ENCODE data around the gene CLDN10. TPM values are rescaled to one million over a fixed set of nuclear protein-coding genes. Genes with fewer than 3 reads are reported as not detected.

Gene CLDN10
- total RNA-seq, 1 experiment from 2014 or later, result 10.5 TPM

DNA sequence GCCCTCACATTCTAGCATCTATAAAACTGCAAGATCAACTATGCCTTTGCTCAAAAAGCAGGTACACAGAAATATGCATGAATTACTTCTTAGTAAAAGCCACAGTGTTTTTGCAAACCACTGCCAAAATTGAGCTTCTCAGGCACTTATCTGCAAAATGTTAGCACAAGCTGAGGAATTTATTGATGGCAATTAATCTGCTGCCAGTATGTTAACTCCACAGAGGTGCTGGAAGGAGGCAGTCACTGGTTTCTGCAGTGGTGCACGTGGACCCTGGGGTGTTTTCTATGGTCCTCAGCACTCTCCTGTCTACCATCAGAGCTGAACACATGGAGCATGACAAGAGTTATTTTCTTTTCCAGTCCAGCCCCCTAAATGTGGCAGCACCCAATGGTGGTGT is 44.2 kb downstream of the CLDN10 start:
- ChIA-PET CTCF (no interaction called here), POLR2A (no interaction called here)
- no peak overlapping the region for H3K4me3 ChIP-seq (ENCODE audit: low read depth in 2 of 2, low read length in 2 of 2)
- no peak for DNase-seq (ENCODE audit: low read depth, low spot score)
- intact Hi-C loops (cut with micrococcal nuclease; ENCODE audit: unreplicated experiment), result no loop called here
- H3K9me3 ChIP-seq (ENCODE audit: control insufficient read depth, insufficient read depth, low read depth, low read length), result no peaks in the 10 kb centered on the region
- H3K4me1 ChIP-seq (ENCODE audit: control insufficient read depth, insufficient read depth, low read length), result no peaks in the 10 kb centered on the region
- TF ChIP-seq, protein P1, sequence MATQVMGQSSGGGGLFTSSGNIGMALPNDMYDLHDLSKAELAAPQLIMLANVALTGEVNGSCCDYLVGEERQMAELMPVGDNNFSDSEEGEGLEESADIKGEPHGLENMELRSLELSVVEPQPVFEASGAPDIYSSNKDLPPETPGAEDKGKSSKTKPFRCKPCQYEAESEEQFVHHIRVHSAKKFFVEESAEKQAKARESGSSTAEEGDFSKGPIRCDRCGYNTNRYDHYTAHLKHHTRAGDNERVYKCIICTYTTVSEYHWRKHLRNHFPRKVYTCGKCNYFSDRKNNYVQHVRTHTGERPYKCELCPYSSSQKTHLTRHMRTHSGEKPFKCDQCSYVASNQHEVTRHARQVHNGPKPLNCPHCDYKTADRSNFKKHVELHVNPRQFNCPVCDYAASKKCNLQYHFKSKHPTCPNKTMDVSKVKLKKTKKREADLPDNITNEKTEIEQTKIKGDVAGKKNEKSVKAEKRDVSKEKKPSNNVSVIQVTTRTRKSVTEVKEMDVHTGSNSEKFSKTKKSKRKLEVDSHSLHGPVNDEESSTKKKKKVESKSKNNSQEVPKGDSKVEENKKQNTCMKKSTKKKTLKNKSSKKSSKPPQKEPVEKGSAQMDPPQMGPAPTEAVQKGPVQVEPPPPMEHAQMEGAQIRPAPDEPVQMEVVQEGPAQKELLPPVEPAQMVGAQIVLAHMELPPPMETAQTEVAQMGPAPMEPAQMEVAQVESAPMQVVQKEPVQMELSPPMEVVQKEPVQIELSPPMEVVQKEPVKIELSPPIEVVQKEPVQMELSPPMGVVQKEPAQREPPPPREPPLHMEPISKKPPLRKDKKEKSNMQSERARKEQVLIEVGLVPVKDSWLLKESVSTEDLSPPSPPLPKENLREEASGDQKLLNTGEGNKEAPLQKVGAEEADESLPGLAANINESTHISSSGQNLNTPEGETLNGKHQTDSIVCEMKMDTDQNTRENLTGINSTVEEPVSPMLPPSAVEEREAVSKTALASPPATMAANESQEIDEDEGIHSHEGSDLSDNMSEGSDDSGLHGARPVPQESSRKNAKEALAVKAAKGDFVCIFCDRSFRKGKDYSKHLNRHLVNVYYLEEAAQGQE (IDR thresholded peaks at IDR 0.05; ENCODE audit: insufficient read depth in 1 of 2, low read depth in 2 of 2, low read length in 1 of 2), result no peak
- no peak for TF ChIP-seq SIN3A (IDR thresholded peaks at IDR 0.05; ENCODE audit: borderline replicate concordance, insufficient read depth, low read depth, low read length)
- no peak for TF ChIP-seq TCF7L2 (IDR thresholded peaks at IDR 0.05; ENCODE audit: low read depth, low read length)
- TF ChIP-seq, protein P2, sequence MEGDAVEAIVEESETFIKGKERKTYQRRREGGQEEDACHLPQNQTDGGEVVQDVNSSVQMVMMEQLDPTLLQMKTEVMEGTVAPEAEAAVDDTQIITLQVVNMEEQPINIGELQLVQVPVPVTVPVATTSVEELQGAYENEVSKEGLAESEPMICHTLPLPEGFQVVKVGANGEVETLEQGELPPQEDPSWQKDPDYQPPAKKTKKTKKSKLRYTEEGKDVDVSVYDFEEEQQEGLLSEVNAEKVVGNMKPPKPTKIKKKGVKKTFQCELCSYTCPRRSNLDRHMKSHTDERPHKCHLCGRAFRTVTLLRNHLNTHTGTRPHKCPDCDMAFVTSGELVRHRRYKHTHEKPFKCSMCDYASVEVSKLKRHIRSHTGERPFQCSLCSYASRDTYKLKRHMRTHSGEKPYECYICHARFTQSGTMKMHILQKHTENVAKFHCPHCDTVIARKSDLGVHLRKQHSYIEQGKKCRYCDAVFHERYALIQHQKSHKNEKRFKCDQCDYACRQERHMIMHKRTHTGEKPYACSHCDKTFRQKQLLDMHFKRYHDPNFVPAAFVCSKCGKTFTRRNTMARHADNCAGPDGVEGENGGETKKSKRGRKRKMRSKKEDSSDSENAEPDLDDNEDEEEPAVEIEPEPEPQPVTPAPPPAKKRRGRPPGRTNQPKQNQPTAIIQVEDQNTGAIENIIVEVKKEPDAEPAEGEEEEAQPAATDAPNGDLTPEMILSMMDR (IDR thresholded peaks at IDR 0.05), result no peak
- no peak for TF ChIP-seq POLR2AphosphoS5 (IDR thresholded peaks at IDR 0.05; ENCODE audit: low read depth, low read length)
- in situ Hi-C loops (cut with HindIII; ENCODE audit: low pct_unique_long_range_greater_than_20kb, low sequenced_read_pairs), result no loop called here
- ATAC-seq, result no peak
- no peaks in the 10 kb centered on the region for H3K27me3 ChIP-seq (ENCODE audit: control insufficient read depth, insufficient read depth, low read length)
- no peaks in the 10 kb centered on the region; the same call in 1 of the 2 replicates for H3K36me3 ChIP-seq (ENCODE audit: control insufficient read depth, insufficient read depth, low read length)
- H3K27ac ChIP-seq (ENCODE audit: low read length), result no peak overlapping the region
- BruUV-seq (replicated peaks), result no TSS peak

DNA sequence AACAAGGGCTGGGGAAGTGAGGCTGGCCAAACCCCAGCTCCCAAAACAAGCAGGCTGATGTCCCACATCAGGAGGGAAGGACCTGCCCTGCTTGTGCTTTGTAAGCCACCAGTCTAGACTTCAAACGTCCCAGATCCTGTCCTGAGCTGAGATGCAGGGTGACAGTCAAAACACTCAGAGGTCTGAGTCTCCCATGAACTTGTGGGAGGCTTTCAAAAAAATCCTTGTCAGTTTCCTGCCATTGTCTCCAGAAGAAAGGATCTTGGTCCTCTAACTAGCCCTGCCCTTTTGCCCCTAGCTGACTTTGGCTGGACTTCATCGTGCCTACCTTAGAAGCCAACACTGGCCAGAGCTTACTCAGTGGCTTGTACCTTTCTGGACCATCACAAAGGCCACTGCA is 48.7 kb downstream of the CLDN10 start:
- Histone ChIP-seq H3K36me3 (ENCODE audit: control insufficient read depth, insufficient read depth, low read length) (no peaks in the 10 kb centered on the region; the same call in 1 of the 2 replicates), H3K27ac (ENCODE audit: low read length) (no peak overlapping the region), H3K27me3 (ENCODE audit: control insufficient read depth, insufficient read depth, low read length) (no peaks in the 10 kb centered on the region), H3K4me3 (ENCODE audit: low read depth in 2 of 2, low read length in 2 of 2) (no peak overlapping the region), H3K4me1 (ENCODE audit: control insufficient read depth, insufficient read depth, low read length) (no peaks in the 10 kb centered on the region), H3K9me3 (ENCODE audit: control insufficient read depth, insufficient read depth, low read depth, low read length) (no peaks in the 10 kb centered on the region)
- BruUV-seq (replicated peaks), result no TSS peak
- ATAC-seq, result no peak
- no peak for DNase-seq (ENCODE audit: low read depth, low spot score)
- ChIA-PET POLR2A (interaction anchor here (0.6 kb wide), 1 partner anchor 1551 kb away, joined by 4 read pairs; no protein-coding TSS in a partner anchor), CTCF (no interaction called here)
- in situ Hi-C loops (cut with HindIII; ENCODE audit: low pct_unique_long_range_greater_than_20kb, low sequenced_read_pairs) (no loop called here), intact Hi-C loops (cut with micrococcal nuclease; ENCODE audit: unreplicated experiment) (no loop called here)
- TF ChIP-seq, protein P2 (IDR thresholded peaks at IDR 0.05), result no peak
- TF ChIP-seq TCF7L2 (IDR thresholded peaks at IDR 0.05; ENCODE audit: low read depth, low read length) (no peak), POLR2AphosphoS5 (IDR thresholded peaks at IDR 0.05; ENCODE audit: low read depth, low read length) (no peak), SIN3A (IDR thresholded peaks at IDR 0.05; ENCODE audit: borderline replicate concordance, insufficient read depth, low read depth, low read length) (no peak)
- TF ChIP-seq, protein P1 (IDR thresholded peaks at IDR 0.05; ENCODE audit: insufficient read depth in 1 of 2, low read depth in 2 of 2, low read length in 1 of 2), result no peak
